HTERT RPE-1 (cell line): ENCODE results near the gene TMF1.

ENCODE experiments used
- in situ Hi-C: fragments of 300-500 bp; cut with MboI; formaldehyde crosslinking; loops from 4 replicates; pipeline ENCODE4 v1.14.3; 2020; ENCODE audit warnings: low sequenced_read_pairs

The TMF1 gene, protein sequence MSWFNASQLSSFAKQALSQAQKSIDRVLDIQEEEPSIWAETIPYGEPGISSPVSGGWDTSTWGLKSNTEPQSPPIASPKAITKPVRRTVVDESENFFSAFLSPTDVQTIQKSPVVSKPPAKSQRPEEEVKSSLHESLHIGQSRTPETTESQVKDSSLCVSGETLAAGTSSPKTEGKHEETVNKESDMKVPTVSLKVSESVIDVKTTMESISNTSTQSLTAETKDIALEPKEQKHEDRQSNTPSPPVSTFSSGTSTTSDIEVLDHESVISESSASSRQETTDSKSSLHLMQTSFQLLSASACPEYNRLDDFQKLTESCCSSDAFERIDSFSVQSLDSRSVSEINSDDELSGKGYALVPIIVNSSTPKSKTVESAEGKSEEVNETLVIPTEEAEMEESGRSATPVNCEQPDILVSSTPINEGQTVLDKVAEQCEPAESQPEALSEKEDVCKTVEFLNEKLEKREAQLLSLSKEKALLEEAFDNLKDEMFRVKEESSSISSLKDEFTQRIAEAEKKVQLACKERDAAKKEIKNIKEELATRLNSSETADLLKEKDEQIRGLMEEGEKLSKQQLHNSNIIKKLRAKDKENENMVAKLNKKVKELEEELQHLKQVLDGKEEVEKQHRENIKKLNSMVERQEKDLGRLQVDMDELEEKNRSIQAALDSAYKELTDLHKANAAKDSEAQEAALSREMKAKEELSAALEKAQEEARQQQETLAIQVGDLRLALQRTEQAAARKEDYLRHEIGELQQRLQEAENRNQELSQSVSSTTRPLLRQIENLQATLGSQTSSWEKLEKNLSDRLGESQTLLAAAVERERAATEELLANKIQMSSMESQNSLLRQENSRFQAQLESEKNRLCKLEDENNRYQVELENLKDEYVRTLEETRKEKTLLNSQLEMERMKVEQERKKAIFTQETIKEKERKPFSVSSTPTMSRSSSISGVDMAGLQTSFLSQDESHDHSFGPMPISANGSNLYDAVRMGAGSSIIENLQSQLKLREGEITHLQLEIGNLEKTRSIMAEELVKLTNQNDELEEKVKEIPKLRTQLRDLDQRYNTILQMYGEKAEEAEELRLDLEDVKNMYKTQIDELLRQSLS

DNA sequence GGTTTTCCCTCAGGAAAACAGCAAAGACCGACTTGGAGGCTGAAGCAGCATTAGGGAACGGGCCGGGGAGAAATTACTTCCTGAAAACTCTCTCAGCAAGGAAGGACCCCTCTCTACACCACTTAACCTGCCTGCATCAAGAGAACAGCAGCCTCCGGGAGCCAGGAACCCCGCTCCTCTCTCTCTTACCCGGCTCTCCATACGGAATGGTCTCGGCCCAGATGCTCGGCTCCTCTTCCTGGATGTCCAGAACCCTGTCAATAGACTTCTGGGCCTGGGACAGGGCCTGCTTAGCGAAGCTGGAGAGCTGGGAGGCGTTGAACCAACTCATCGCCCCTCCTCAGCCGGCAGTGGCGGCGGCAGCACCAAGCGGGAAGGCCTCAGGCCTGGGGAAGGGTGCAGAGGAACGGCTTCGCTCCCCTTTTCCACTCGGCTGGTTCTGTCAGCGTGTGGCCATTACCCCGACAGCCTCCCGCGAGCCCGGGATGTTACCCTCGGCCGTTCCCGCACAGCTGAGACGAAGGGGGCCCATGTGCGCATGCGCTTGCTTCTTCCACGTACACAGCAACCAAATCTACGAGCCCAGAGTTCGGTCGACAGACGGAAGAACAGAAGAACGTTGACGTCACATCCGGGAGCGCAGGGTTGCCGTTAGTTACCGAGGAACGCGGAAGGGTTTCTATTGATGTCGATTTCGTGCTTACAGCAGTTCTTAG lies at the start of gene TMF1:
TMF1 (minus strand) TSS at position 578 of the 716 bp plus-strand sequence; CDS start at position 331, 247 bp downstream.
- in situ Hi-C loops = no loop called here

DNA sequence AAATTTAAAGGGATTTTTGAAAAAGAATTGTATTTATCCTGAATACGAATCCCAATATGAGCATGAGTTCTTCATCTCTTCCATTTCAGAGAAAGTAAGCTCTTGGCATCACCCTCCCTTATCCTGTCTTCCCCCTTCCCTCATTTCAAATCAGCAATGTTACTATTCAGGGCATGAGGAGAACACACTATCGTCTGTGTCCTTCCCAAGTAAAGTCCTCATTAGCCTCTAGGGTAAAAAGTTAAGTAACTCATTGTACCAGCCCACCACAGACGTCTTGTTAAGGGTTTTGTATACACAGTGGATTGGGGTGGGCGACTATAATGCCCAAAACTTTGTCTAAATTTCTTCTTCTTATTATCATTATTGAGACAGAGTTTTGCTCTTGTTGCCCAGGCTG lies 47.4 kb upstream of the TMF1 start:
- in situ Hi-C loops = no loop called here

DNA sequence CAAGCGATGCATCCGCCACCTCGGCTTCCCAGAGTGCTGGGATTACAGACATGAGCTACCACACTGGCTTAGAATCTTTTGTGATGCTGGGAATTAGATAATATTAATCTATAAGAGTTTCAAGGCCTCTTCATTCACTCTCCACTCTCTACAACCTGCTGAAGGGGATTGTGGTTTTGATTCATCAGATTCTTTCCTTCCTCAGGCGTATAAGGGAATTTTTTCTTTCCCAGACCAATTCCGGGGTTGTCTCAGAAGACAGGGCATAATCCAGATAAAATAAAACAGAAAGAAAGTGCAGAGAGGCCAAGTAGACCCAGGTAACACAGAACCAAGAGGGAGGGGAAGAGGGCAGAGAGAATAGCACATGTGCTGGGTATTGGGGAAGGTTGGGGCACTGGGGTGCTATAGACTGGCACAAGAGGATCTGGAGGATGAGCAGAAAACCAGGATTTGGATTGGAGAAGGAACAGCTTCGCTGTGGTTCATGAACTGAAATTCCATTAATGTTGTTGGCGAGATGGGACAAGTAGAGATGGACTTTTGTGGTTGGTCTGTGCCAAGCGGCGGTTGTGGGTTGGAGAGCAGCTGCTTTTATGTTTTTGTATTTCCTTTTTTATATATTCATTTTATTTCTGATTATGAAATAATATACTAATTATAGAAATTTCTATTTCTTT lies 45.4 kb upstream of the TMF1 start:
- in situ Hi-C loops = no loop called here

DNA sequence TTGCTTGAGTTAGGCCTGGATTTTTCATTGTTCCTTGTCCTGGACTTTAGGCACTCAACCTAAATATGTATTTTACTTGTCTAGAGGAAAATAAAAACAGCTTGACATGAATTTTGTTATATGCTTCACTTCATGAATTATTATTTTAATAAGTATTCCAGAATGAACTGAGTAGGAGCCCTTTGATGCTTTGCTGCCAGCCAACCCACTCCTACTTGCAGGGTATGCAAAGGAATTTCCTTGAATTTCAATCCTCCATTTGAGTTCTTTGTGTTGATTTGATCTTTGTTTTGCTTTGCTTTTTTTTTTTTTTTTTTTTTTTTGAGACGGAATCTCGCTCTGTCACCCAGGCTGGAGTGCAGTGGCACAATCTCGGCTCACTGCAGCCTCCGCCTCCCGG lies 44.2 kb upstream of the TMF1 start:
- in situ Hi-C loops = no loop called here

DNA sequence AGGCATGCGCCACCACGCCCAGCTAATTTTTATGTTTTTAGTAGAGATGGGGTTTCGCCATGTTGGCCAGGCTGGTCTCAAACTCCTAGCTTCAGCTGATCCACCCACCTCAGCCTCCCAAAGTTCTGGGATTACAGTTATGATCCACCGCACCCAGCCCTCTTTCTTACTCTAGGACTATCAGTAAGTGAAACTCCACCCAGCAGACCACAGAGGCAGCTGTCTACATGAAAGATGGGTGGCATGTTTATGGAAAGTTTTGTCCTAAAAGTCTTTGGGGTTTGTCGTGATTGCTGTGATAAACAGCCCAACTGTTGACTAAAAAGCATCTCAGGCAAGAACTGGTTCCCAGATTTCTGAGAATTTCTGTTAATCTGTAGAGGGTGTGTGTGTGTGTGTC lies 43.5 kb upstream of the TMF1 start:
- in situ Hi-C loops = no loop called here

DNA sequence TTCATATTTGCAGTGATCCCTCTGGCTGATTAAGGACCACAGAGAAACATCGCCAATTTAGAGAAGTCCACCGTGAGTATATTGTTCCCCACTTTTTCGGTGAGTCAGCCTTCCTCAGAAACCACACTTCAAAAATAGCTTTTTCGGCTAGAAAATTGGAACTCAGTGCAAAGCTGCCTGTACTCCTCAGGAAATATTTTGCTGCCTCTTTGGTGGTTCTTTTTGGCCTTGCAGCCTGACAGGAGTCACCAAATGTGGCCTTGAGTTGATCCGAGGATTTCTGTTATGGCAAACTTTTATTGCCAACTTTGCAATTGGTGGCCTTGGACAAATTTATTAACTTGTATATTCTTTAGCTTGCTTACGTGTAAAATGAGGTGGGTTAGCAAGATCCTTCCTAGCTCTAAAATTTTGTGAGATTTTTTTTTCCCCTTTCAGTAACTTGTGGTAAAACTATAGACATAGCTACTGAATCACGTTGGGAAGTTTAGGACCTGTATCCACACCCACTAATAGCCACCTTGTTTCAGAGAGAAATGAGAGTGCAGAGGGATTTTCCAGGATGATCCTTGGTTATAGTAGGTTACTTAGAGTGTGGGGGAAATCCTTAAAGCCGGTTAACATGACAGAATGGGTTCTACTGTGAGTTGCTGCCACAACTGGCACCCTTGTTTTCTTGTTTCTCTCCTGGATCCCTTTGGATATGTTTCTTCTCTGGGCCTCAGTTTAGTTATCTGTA lies 42.5 kb upstream of the TMF1 start:
- in situ Hi-C loops = no loop called here

DNA sequence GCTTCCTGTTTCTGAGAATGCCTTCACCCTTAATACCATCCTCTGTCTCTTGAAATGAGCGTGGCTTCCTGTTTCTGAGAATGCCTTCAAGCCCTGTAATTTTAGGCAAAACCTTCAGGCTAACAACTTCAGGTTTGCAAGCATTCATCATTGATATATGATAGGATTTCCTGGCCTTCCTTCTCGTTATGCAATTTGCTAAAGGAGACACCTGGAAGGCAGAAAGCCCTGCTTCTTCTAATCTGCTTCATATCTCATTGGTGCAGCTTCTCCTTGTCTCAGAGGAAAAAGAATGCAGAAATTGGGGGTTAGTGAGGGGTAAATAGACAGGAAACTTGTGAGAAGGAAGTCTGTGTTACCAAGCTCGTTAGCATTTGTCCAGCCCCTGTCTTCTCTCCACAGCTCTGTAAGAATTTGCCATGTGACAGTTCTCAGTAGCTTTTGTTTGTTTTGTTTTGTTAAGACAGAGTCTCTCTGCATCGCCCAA lies 39.9 kb upstream of the TMF1 start:
- in situ Hi-C loops = no loop called here

DNA sequence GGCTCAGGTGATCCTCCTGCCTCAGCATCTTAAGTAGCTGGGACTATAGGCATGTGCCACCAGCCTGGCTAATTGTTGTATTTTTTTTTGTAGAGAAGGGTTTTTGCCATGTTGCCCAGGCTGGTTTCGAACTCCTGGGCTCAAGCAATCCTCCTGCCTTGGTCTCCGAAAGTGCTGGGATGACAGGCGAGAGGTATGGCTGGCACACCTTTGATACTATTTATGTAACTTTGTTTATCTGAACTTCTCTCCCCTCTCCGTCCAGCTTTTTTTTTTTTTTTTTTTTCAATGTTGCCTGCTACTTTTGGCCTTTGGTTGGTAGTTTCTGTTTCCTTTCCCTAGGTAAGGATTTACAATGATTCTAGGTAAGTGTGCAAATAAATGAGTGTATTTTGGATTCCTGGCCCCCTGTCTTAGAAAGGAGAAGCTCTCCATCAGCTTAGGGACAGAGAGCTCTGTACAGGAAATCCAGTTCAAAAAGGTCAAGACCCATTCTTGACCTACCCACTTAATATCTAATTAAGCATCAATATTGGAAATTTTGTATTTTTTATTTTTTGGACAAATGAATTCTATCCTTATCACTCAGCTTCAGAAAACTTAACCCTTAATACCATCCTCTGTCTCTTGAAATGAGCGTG lies 39.4 kb upstream of the TMF1 start:
- in situ Hi-C loops = no loop called here

DNA sequence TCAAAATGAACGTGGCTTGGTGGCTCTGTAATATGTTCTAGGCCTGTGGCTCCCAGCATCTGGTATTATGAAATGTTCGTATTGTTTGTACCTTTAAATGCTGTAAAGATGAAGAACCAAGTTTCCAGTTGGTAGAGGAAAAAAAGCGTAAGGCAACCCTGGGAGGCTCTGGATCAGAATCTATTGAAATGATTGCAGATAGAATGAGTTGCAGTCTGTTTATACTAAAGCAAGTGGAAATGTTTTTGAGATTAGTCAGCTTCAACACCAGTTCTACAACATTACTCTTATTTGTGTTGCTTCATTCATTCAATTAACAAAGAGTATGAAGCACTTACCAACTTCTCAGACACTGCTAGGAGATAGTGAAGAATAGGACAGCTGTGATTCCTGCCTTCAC lies 37.9 kb upstream of the TMF1 start:
- in situ Hi-C loops = no loop called here

DNA sequence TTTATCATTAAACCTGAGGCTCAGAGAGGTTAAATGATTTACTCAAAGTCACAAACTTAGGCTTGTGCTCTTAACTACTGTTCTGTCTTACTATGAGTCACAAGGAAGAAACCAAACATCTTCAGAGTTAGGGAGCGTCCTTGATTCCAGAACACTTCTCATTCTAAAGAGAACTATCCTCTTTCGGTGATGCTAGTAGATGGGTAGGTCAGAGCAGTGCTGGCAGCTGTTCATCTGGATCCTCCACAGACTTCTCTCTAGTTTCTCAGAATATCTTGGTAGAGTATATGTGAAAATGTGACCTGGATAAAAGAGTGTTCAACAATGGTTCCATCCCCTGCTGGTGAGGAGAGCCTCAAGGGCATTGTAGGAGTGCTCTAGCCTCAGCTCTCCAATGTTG lies 35.9 kb upstream of the TMF1 start:
- in situ Hi-C loops = no loop called here

DNA sequence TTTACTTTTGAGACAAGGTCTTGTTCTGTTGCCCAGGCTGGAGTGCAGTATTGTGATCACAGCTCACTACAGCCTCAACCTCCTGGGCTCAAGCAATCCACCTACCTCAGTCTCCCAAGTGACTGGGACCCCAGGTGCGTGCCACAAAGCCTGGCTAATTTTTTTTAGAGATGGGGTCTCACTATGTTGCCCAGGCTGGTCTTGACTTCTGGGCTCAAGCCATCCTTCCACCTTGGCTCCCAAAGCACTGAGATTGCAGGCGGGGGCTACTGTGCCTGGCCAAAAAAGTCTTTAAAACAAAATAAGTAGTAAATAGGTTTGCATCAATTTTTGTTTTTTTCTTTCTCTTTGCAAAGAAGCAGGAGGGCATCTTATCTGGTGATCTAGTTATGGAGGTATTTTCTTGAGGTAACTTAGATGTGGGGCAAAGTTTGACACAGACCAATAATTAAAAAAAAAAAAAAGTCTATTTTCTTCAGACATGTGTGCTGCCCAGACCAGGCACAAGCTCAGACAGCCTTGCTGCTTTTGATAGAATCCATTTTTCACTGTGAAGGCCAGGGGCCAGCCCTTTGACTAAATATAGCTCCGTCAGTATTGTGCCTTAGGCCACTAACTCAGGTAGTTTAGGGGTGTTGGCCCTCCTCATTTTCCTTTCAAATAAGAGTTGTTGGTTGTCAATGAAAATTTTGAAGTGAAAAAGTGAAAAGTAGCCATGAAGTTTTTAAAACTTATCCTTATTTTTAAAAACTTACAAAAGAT lies 35.1 kb upstream of the TMF1 start:
- in situ Hi-C loops = no loop called here

DNA sequence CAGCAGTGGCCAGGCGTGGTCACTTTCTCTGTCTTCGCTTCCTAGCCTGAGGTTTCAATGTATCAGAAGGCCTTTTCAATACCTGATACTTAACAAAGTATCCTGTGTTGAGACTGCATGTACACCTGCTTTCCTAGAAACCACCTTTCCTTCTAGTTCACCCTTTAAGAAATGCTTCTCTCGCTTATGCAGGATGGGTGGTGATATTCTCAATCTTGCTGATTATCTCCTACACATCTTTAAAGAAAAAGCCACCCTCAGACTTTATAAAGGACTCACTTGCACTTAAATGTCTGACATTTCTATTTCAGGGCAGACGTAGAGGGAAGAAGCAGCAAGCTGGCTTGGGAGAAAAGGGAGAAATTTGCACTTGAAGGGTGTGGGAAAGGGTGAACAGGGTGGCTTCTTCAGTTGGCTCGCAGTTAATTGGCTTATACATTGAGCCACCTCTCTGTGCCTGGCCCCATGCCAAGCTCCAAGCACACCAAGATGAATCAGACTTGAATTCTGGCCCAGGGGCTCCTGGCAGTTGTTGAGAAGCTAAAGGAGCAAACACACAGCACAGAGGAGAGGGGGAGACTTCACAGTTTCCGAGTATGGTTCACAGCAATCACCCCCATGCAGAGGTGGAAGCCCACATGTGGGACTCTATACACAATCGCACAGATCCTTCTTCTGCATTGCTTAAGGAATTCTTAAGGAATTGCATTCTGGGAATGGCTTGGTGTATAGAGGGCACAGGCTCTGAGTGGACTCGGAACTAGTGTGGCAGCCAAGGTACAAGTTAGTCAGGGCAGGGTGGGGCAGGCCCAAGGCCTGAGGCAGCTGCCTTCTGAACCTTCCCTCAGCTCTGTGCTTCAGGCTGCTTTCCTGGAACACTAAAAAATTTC lies 33.9 kb upstream of the TMF1 start:
- in situ Hi-C loops = no loop called here

DNA sequence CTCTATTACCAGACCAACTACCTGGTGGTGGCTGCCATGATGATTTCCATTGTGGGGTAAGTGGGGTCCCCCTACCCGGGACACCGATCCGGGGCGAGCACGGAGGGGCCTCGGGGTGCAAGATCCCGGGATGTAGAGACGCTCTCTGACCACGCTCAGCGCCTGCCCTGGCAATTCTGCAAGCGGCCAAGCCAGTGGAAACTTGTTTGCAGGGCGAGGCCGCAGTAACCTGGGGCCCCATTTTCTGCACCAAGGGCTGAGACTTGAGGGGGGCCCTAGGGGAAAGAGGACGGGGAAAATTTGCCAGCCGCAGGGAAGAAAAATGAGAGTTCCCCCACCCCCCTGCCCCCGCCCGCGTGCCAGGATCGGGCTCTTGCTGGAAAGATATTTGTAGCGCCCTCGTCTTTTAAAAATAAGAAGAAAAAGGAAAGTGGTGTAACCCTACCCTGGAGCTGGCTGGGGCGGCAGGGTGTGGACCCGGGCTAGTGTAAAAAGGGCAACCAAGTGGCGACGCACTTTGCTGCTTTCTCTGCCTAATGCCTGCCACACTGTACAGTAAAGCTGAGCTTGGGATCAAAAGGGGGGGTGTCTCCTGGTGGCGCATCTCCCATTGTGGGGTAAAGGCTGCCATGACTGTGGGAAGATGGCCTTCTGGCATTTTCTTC lies 33.2 kb upstream of the TMF1 start:
- in situ Hi-C loops = no loop called here

DNA sequence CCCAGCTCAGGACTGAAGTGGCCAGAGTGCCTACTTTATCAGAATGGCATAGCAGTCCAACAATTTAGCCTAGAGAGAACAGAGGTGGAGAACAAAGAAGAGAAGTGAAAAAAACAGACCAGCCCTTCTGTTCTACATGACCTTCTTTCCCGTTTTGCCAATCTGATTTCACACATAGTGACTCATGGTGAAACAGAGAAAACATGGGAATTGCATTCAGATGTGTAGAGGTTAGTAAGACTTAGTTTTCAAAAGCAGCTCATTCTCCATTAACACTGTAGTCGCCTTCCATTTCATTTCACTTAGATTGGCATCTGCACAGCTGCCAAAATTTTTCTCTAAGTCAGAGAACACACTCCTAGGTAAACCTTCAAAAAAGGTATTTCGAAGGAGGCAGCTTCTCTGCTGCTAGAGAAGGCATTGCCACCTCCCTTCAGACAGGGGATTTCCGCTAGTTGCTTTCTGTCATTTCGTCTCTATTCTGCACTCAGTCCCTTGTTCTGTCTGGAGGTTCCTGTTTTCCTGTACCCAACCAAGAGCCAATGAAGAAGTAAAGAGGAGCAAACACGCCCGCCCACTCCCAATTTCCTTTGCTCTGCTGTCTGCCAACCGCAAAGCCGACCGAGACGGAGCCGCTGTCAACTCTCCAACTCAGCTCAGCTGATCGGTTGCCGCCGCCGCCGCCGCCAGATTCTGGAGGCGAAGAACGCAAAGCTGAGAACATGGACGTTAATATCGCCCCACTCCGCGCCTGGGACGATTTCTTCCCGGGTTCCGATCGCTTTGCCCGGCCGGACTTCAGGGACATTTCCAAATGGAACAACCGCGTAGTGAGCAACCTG lies 32.4 kb upstream of the TMF1 start, which contains the start of gene ARL6IP5:
ARL6IP5 (plus strand) TSS at position 612 of the 842 bp plus-strand sequence; CDS start at position 723, 111 bp downstream.
- in situ Hi-C loops = no loop called here

DNA sequence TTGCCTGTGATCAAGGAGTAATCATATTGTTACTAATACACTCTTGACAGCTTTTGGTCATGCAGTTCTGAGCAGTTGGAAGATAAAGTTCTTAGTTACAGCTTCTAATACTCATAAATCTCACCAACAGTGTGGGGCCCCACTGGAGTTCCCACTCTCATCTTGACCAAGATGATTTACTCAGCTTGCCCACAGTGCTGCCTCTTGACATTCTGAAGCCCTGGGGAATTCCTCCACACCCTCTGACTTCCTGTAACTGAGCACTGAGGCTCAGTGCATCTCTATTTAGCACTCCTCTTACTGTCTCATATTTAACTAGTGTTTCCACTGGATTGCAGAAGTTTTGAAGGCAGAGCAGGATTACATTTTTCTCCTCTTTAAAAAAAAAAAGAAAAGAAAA lies 30.7 kb upstream of the TMF1 start:
- in situ Hi-C loops = no loop called here

DNA sequence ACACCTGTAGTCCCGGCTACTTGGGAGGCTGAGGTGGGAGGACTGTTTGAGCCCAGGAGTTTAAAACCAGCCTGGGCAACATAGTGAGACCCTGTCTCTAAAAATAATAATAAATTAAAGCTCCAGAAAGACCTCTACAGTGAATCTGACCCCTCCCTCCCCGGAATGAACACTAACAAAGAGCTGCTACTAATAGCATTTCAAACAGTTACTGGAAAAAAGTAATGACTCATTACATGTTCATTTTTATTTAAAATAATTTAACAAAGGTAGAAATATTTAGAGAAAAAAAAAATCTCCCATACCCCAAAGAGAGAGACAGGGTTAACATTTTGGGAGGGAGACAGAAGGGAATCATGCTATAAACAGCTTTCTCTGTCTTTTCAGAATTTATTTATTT lies 30.2 kb upstream of the TMF1 start:
- in situ Hi-C loops = no loop called here
